ENCODE measurements around the gene TEX51. TPM values are rescaled to one million over a fixed set of nuclear protein-coding genes. Genes with fewer than 3 reads are reported as not detected.

Gene TEX51
- total and polyA plus RNA-seq, 2 donors (not counting 1 experiment from before 2014, with no cell fraction given), result not detected

DNA sequence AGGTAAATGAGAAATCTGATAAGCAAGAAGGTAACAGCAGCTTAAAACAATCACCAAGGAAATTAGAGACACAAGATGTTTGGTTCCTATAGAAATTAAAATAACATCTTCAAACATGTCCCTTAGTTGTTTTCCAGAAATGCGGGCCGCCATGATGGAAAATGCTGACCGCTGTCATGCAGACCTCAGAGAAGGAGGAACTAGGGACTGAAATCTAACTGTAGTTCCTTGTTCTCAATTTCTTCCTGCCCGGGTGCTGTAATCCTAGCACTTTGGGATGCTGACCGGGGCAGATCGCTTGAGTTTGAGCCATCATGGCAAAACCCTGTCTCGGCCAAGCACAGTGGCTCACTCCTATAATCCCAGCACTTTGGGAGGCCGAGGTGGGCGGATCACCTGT, 51.1 kb downstream of the TEX51 start:
- no peak overlapping the region for H3K4me3 ChIP-seq (replicated peaks in 1 of 4; ENCODE audit: control extremely low read depth in 1 of 4, insufficient read depth in 1 of 4, low read depth in 3 of 4, low read length in 4 of 4)
- DNase-seq (ENCODE audit: low read depth in 2 of 2), result no peak
- no peaks in the 10 kb centered on the region for H4K20me1 ChIP-seq (ENCODE audit: control insufficient read depth, extremely low read depth, insufficient read depth, low read length)
- no peak overlapping the region for H3K4me2 ChIP-seq (ENCODE audit: extremely low read depth, insufficient read depth, low read length)
- no peak overlapping the region for H3K9ac ChIP-seq (ENCODE audit: insufficient read depth, low read length)
- no peak overlapping the region for H3K27ac ChIP-seq (ENCODE audit: insufficient read depth, low read length)
- H2AFZ ChIP-seq (ENCODE audit: low read length), result no peak overlapping the region
- no peaks in the 10 kb centered on the region for H3K79me2 ChIP-seq (ENCODE audit: control insufficient read depth, insufficient read depth, low read length)
- TF ChIP-seq, protein P1, sequence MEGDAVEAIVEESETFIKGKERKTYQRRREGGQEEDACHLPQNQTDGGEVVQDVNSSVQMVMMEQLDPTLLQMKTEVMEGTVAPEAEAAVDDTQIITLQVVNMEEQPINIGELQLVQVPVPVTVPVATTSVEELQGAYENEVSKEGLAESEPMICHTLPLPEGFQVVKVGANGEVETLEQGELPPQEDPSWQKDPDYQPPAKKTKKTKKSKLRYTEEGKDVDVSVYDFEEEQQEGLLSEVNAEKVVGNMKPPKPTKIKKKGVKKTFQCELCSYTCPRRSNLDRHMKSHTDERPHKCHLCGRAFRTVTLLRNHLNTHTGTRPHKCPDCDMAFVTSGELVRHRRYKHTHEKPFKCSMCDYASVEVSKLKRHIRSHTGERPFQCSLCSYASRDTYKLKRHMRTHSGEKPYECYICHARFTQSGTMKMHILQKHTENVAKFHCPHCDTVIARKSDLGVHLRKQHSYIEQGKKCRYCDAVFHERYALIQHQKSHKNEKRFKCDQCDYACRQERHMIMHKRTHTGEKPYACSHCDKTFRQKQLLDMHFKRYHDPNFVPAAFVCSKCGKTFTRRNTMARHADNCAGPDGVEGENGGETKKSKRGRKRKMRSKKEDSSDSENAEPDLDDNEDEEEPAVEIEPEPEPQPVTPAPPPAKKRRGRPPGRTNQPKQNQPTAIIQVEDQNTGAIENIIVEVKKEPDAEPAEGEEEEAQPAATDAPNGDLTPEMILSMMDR (conservative IDR thresholded peaks at IDR 0.05 in 1 of 2, IDR thresholded peaks at IDR 0.05 in 1 of 2; ENCODE audit: low read depth in 1 of 2, low read length in 2 of 2), result no peak
- TF ChIP-seq EZH2 (IDR thresholded peaks at IDR 0.05; ENCODE audit: low read length, missing control alignments), result no peak
- no peaks in the 10 kb centered on the region for H3K36me3 ChIP-seq (ENCODE audit: control insufficient read depth, insufficient read depth, low read length)
- no peaks in the 10 kb centered on the region for H3K4me1 ChIP-seq (ENCODE audit: control insufficient read depth, extremely low read depth, insufficient read depth, low read length)
- H3K27me3 ChIP-seq (ENCODE audit: control insufficient read depth, insufficient read depth, low read length), result peaks cover 3% of the 10 kb centered on the region
- H3K9me3 ChIP-seq (ENCODE audit: control insufficient read depth, insufficient read depth, low read depth, low read length), result no peaks in the 10 kb centered on the region

DNA sequence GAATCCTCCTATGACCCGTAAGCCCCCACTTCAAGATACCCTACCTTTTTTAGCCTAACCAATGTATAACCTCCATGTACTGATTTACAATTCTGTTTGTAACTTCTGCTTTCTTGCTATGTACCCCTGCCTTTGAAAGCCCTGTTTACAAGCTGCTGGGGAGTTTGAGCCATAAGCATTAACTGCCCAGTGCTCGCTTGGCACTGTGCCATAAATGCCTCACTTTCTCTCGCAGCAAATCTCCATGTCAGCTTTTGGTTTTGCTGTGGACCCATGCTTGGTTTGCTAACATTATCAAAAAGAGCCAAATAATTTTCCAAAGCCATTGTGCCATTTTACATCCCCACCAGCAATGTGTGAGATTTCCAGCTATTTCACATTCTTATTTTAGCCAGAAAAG, 51.8 kb downstream of the TEX51 start:
- Histone ChIP-seq H3K36me3 (ENCODE audit: control insufficient read depth, insufficient read depth, low read length) (no peaks in the 10 kb centered on the region), H3K9me3 (ENCODE audit: control insufficient read depth, insufficient read depth, low read depth, low read length) (no peaks in the 10 kb centered on the region), H2AFZ (ENCODE audit: low read length) (no peak overlapping the region), H3K4me1 (ENCODE audit: control insufficient read depth, extremely low read depth, insufficient read depth, low read length) (no peaks in the 10 kb centered on the region), H3K79me2 (ENCODE audit: control insufficient read depth, insufficient read depth, low read length) (no peaks in the 10 kb centered on the region), H3K9ac (ENCODE audit: insufficient read depth, low read length) (no peak overlapping the region), H4K20me1 (ENCODE audit: control insufficient read depth, extremely low read depth, insufficient read depth, low read length) (no peaks in the 10 kb centered on the region), H3K4me3 (replicated peaks in 1 of 4; ENCODE audit: control extremely low read depth in 1 of 4, insufficient read depth in 1 of 4, low read depth in 3 of 4, low read length in 4 of 4) (no peak overlapping the region), H3K27me3 (ENCODE audit: control insufficient read depth, insufficient read depth, low read length) (peaks cover 3% of the 10 kb centered on the region), H3K27ac (ENCODE audit: insufficient read depth, low read length) (no peak overlapping the region), H3K4me2 (ENCODE audit: extremely low read depth, insufficient read depth, low read length) (no peak overlapping the region)
- no peak for TF ChIP-seq EZH2 (IDR thresholded peaks at IDR 0.05; ENCODE audit: low read length, missing control alignments)
- TF ChIP-seq, protein P1 (conservative IDR thresholded peaks at IDR 0.05 in 1 of 2, IDR thresholded peaks at IDR 0.05 in 1 of 2; ENCODE audit: low read depth in 1 of 2, low read length in 2 of 2), result no peak
- no peak for DNase-seq (ENCODE audit: low read depth in 2 of 2)

Other genes starting within 250 kb of the TEX51 start
- 135 and 244 TPM in 2 replicates for gene GYPC, start 242.7 kb upstream of the TEX51 start, total RNA-seq
- 167 and 170 TPM in 2 replicates for gene GYPC, start 242.7 kb upstream of the TEX51 start, polyA plus RNA-seq
- 68.7 and 119 TPM in 2 replicates for gene BIN1, start 208.3 kb downstream of the TEX51 start, total RNA-seq
- gene BIN1, start 208.3 kb downstream of the TEX51 start, polyA plus RNA-seq, result 17.3 and 18.8 TPM in 2 replicates